Choroid plexus epithelial cell (primary cell): Measurements from ENCODE around the gene PACS1.

ENCODE experiments used
- DNase-seq: peaks from one replicate; pipeline ENCODE4 v3.0.0-alpha.2; 2010; ENCODE audit warnings: low read depth
- H3K4me3 ChIP-seq: 2 replicates; pipeline ENCODE4 v1.5.1; 2011; ENCODE audit warnings: low read depth, mild to moderate bottlenecking, control low read depth, low read length, moderate library complexity
- TF ChIP-seq, protein P1 (sequence below): conservative IDR thresholded peaks from 2 replicates; pipeline ENCODE4 v1.5.1; 2011; ENCODE audit warnings: low read depth, mild to moderate bottlenecking, control low read depth, inconsistent platforms, low read length, moderate library complexity

The PACS1 gene

DNA sequence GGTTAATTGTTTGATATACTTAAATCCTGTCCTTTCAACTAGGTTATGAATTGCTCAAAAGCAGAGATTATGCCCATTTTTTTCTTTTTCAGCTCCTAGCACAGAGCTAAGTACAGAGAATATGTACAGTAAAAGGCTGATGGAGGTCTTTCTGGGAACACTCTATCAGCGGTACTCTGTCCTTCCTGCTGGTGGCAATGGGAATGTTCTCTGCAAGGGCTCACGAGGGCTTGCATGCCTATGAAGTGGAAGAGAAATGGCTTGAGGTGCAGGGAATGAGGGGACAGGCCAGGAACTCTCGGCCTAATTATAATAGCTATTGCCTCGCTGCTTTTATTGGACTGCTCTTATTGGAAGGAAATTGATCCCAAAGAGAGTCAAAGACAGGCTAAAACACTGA is 114.7 kb downstream of the PACS1 start:
- TF ChIP-seq, protein P1, sequence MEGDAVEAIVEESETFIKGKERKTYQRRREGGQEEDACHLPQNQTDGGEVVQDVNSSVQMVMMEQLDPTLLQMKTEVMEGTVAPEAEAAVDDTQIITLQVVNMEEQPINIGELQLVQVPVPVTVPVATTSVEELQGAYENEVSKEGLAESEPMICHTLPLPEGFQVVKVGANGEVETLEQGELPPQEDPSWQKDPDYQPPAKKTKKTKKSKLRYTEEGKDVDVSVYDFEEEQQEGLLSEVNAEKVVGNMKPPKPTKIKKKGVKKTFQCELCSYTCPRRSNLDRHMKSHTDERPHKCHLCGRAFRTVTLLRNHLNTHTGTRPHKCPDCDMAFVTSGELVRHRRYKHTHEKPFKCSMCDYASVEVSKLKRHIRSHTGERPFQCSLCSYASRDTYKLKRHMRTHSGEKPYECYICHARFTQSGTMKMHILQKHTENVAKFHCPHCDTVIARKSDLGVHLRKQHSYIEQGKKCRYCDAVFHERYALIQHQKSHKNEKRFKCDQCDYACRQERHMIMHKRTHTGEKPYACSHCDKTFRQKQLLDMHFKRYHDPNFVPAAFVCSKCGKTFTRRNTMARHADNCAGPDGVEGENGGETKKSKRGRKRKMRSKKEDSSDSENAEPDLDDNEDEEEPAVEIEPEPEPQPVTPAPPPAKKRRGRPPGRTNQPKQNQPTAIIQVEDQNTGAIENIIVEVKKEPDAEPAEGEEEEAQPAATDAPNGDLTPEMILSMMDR: no peak
- no peak for DNase-seq
- H3K4me3 ChIP-seq: no peak overlapping the region

GRCh38 chr11:66186470-66186869 is 116.4 kb downstream of the PACS1 start:
- TF ChIP-seq, protein P1: no peak
- no peak for DNase-seq
- H3K4me3 ChIP-seq: no peak overlapping the region

DNA sequence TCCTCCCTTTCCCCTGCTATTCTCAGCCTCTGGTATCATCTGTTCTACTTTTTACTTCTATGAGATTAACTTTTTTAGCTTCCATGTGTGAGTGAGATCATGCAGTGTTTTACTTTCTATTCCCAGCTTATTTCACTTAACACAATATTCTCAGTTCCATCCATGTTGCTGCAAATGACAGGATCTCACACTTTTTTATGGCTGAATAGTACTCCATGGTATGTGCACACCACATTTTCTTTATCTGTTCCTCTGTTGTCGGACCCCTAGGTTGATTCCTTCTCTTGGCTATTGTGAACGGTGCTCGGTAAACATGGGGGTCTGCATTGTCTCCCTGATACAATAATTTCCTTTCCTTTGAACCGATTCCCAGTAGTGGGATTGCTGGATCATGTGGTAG is 117.4 kb downstream of the PACS1 start:
- H3K4me3 ChIP-seq: no peak overlapping the region
- TF ChIP-seq, protein P1: no peak
- no peak for DNase-seq

DNA sequence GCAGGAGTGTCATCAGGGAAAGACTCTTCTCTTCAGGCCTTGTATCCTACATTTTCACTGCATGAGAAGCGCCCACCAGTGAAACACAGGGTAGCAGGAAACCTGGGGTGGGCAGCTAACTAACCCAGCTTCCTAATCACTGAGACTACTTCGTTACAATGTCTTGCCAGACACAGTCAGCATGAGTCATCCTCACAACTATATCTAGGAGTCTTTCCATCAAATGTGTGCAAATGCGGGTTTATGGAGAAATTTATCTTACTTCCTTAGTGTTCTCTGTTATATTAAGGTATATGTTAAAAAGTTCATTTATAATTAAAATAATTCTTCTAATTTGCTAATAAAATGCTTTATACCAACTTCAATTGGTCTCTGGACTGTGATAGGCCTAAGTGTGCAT is 118.5 kb downstream of the PACS1 start:
- TF ChIP-seq, protein P1: no peak
- peak; percentile 73 for DNase-seq
- no peak overlapping the region for H3K4me3 ChIP-seq

DNA sequence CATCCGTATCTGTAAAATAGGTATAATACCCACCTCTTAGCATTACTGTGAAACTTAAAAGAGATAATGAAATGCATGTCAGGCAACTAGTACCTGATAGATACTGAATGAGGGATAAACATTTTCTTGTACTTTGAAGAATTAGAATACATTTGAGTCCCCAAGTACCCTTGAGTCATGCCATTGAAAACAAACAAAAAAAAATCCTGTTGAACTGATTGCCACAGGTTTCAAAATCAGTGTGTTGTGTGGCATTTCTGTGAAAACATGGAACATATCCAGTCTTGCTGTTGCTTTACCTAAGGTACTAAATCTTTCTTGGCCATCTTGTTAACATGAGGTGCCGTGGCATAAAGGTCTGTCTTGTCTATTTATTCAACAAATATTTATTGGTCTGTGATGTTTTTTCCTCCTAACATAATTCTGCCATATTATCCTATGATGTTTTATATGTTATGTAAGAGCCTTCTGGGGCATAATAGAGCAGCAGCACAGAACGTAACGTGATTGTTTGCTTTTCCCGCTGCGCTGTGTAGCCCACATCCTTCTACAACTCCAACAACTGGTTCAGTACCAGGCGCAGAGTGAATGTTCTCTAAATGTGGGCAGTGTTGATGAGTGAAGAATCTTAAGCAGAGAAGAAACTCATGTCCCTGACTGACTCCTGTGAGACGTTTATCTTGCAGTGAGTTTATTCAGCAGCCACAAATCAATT is 119.1 kb downstream of the PACS1 start:
- DNase-seq: peak; percentile 47

DNA sequence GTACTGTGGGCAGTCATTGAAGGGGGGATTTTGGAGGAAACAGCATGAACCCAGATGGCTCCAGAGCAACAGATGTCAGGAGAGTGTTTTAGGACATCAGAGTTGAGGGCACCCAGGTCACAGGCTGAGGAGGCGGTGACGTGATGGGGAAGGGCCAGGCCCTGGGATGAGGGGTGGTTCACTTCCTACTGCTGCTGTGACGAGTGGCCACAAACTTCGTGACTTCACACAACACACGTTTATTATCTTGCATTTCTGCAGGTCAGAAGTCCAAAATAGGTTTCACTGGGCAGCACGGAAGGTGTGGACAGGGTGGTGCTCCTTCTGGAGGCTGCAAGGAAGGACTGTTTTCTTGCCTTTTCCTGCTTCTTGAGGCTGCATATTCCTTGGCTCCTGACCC is 120.7 kb downstream of the PACS1 start:
- no peak for DNase-seq
- TF ChIP-seq, protein P1: no peak
- H3K4me3 ChIP-seq: no peak overlapping the region

More for the DNA sequence above, 119.1 kb downstream of the PACS1 start:
- no peak overlapping the region for H3K4me3 ChIP-seq
- TF ChIP-seq, protein P1: no peak

DNA sequence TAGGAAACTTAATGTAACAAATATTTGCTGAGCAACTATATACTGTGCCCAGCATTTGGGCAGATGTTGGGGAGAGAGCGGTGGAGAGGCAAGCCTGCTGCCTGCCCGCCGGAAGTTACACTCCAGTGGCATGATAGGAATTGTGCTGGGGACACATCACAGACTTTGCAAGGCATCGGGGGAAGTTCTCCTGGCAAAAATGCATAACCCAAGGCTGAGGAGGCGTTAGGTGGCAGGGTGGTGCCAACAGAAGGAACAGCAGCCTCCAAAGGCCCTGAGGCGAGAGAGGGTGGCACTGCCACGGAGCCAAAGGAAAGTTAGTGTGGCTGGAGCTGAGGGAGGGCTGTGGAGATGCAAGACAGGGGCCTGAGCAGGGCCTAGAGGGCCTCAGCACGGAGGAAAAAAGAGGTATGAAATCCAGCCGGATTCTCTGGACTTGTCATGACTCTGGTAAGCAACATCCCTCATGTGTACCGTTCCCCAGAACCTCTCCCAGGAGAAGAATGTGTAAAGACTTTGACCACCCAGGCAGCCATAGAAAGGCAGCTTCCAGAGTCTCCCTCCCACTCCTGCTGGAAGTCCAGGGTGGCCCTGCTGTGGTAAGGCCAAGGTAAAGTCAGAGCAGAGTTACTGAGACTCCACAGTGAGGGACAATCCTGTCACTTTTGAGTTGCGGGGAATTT is 122.2 kb downstream of the PACS1 start:
- peak; percentile 8 for DNase-seq
- TF ChIP-seq, protein P1: no peak
- H3K4me3 ChIP-seq: no peak overlapping the region
